ENCODE data around the gene KATNB1. TPM values are rescaled to one million over a fixed set of nuclear protein-coding genes. Genes with fewer than 3 reads are reported as not detected.

The KATNB1 gene
- polyA plus RNA-seq, 1 of the 3 experiments (the other 2 are of a cell fraction), result 43.7 TPM

GRCh38 chr16:57783883-57784282, 48.3 kb downstream of the KATNB1 start (continued):
- TF ChIP-seq RXRA (IDR thresholded peaks at IDR 0.05; ENCODE audit: borderline replicate concordance, low read depth), result no peak
- TF ChIP-seq, protein P1, sequence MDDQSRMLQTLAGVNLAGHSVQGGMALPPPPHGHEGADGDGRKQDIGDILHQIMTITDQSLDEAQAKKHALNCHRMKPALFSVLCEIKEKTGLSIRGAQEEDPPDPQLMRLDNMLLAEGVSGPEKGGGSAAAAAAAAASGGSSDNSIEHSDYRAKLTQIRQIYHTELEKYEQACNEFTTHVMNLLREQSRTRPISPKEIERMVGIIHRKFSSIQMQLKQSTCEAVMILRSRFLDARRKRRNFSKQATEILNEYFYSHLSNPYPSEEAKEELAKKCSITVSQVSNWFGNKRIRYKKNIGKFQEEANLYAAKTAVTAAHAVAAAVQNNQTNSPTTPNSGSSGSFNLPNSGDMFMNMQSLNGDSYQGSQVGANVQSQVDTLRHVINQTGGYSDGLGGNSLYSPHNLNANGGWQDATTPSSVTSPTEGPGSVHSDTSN (IDR thresholded peaks at IDR 0.05), result no peak
- no peak for TF ChIP-seq GABPA (IDR thresholded peaks at IDR 0.05; ENCODE audit: low read depth)
- no peak for TF ChIP-seq FOSL2 (IDR thresholded peaks at IDR 0.05; ENCODE audit: borderline replicate concordance, low read depth)
- TF ChIP-seq CTCF (IDR thresholded peaks at IDR 0.05), result no peak

DNA sequence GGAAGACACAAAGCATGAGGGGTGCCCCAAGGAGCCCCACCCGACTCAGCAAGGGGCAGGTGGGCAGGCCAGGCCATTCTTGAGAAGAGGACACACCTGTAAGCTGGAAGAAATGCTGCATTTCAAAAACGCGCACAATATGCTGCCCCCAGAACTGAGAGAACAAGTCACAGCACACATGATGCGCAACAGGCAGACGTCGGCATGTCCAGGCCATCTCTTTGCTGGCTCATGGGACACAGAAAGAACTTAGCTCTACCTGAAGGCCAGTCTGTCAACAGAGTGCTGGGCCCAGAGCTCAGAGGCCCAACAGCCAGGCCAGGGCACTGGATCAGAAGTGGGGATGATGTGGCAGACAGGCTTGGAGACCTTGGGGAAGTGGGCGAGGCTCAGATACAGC, 48.8 kb downstream of the KATNB1 start:
- Histone ChIP-seq H3K4me2 (no peak overlapping the region), H2AFZ (ENCODE audit: low read depth) (no peak overlapping the region), H3K27me3 (ENCODE audit: insufficient read depth) (no peaks in the 10 kb centered on the region), H3K9ac (no peak overlapping the region), H3K36me3 (replicated peaks in 1 of 2; ENCODE audit: control insufficient read depth in 1 of 2, insufficient read depth in 2 of 2, low read length in 1 of 2) (peaks cover 0 to 20% of the 10 kb centered on the region in 2 experiments), H4K20me1 (ENCODE audit: insufficient read depth) (0 out of 2 replicates have a peak, but pooled peaks cover 17% of the 10 kb centered on the region), H3F3A (replicated peaks; ENCODE audit: insufficient read depth) (no peaks in the 10 kb centered on the region), H3K4me1 (ENCODE audit: control insufficient read depth in 1 of 2, insufficient read depth in 2 of 2, low read depth in 1 of 2, low read length in 1 of 2) (no peaks in the 10 kb centered on the region), H3K27ac (ENCODE audit: low read depth in 2 of 2, low read length in 1 of 2) (no peak overlapping the region), H3K9me2 (no peaks in the 10 kb centered on the region), H3K79me2 (ENCODE audit: insufficient read depth) (peaks cover 22% of the 10 kb centered on the region), H3K9me3 (no peaks in the 10 kb centered on the region), H3K4me3 (ENCODE audit: low read depth in 2 of 2, low read length in 1 of 2) (no peak overlapping the region)
- CTCF ChIA-PET, result interaction anchor here (0.6 kb wide), 1 partner anchor 11 kb away, joined by 3 read pairs; no protein-coding TSS in a partner anchor
- 100% methylated on average over 7 of the region's 7 CpGs for WGBS (ENCODE audit: low lambda C conversion rate)
- POLR2A ChIA-PET, result no interaction called here
- DNase-seq, result no peak
- TF ChIP-seq, protein P1 (IDR thresholded peaks at IDR 0.05), result no peak
- TF ChIP-seq TCF12 (IDR thresholded peaks at IDR 0.05), result no peak
- TF ChIP-seq, protein P2, sequence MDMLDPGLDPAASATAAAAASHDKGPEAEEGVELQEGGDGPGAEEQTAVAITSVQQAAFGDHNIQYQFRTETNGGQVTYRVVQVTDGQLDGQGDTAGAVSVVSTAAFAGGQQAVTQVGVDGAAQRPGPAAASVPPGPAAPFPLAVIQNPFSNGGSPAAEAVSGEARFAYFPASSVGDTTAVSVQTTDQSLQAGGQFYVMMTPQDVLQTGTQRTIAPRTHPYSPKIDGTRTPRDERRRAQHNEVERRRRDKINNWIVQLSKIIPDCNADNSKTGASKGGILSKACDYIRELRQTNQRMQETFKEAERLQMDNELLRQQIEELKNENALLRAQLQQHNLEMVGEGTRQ (IDR thresholded peaks at IDR 0.05; ENCODE audit: borderline replicate concordance, low read depth, low read length), result no peak
- no peak for TF ChIP-seq FOXM1 (IDR thresholded peaks at IDR 0.05; ENCODE audit: low read depth)
- TF ChIP-seq EP300 (IDR thresholded peaks at IDR 0.05; ENCODE audit: borderline replicate concordance in 1 of 2, low read depth in 1 of 2, low read length in 1 of 2), result no peak
- TF ChIP-seq ZBTB33 (IDR thresholded peaks at IDR 0.05; ENCODE audit: borderline replicate concordance, low read depth), result no peak
- no peak for TF ChIP-seq GATA2 (CRISPR knock-in tag; IDR thresholded peaks at IDR 0.05)
- no peak for TF ChIP-seq REST (IDR thresholded peaks at IDR 0.05; ENCODE audit: low read depth, low read length)
- TF ChIP-seq FOXJ3 (CRISPR knock-in tag; IDR thresholded peaks at IDR 0.05), result no peak
- TF ChIP-seq SMC3 (IDR thresholded peaks at IDR 0.05; ENCODE audit: low read depth, low read length), result no peak
- TF ChIP-seq, protein P3, sequence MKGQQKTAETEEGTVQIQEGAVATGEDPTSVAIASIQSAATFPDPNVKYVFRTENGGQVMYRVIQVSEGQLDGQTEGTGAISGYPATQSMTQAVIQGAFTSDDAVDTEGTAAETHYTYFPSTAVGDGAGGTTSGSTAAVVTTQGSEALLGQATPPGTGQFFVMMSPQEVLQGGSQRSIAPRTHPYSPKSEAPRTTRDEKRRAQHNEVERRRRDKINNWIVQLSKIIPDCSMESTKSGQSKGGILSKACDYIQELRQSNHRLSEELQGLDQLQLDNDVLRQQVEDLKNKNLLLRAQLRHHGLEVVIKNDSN (IDR thresholded peaks at IDR 0.05; ENCODE audit: borderline replicate concordance, low read depth), result no peak
